ENCODE measurements around the gene DOK7. TPM values are rescaled to one million over a fixed set of nuclear protein-coding genes. Genes with fewer than 3 reads are reported as not detected.

The DOK7 gene
- total RNA-seq, 4 donors from 2014 or later, result 0.53 to 5.7 (median 4.1) TPM; not detected in 1

- Histone ChIP-seq H3K4me3 (no peak overlapping the region), H3K27me3 (peaks cover 0 to 19% of the 10 kb centered on the region in 2 donors), H3K9me3 (no peaks in the 10 kb centered on the region), H3K27ac (no peak overlapping the region), H3K4me1 (peaks cover 0 to 14% (median 7%) of the 10 kb centered on the region in 4 donors), H3K36me3 (no peaks in the 10 kb centered on the region)
- TF ChIP-seq POLR2A (IDR thresholded peaks at IDR 0.05) (no peak), CTCF (IDR thresholded peaks at IDR 0.05) (no peak)
- no peak for DNase-seq
Measured at GRCh38 chr4:3465698-3466671, 2.9 kb downstream of the DOK7 start.

- no peak for TF ChIP-seq POLR2A (IDR thresholded peaks at IDR 0.05)
- TF ChIP-seq CTCF (IDR thresholded peaks at IDR 0.05), result no peak
- Histone ChIP-seq H3K36me3 (no peaks in the 10 kb centered on the region), H3K9me3 (no peaks in the 10 kb centered on the region), H3K4me3 (no peak overlapping the region), H3K27me3 (peaks cover 0 to 19% of the 10 kb centered on the region in 2 donors), H3K4me1 (peaks cover 0 to 14% (median 5%) of the 10 kb centered on the region in 4 donors), H3K27ac (no peak overlapping the region)
- DNase-seq, result no peak
Measured at GRCh38 chr4:3466691-3467600, 3.8 kb downstream of the DOK7 start.

GRCh38 chr4:3467601-3468031 is 4.5 kb downstream of the DOK7 start:
- peaks cover 0 to 13% (median 5%) of the 10 kb centered on the region in 4 donors for H3K4me1 ChIP-seq
- H3K9me3 ChIP-seq, result no peaks in the 10 kb centered on the region
- no peaks in the 10 kb centered on the region for H3K36me3 ChIP-seq
- DNase-seq, result no peak
- no peak overlapping the region for H3K27ac ChIP-seq
- no peak overlapping the region for H3K4me3 ChIP-seq
- peaks cover 0 to 19% of the 10 kb centered on the region in 2 donors for H3K27me3 ChIP-seq
- TF ChIP-seq CTCF (IDR thresholded peaks at IDR 0.05), result no peak
- TF ChIP-seq POLR2A (IDR thresholded peaks at IDR 0.05), result no peak

GRCh38 chr4:3468154-3468553 is 5.0 kb downstream of the DOK7 start:
- H3K4me1 ChIP-seq, result peaks cover 0 to 7% (median 5%) of the 10 kb centered on the region in 4 donors
- H3K9me3 ChIP-seq, result no peaks in the 10 kb centered on the region
- no peak overlapping the region for H3K27ac ChIP-seq
- H3K36me3 ChIP-seq, result no peaks in the 10 kb centered on the region
- no peak for DNase-seq
- peaks cover 0 to 14% of the 10 kb centered on the region in 2 donors for H3K27me3 ChIP-seq
- TF ChIP-seq CTCF (IDR thresholded peaks at IDR 0.05), result no peak
- TF ChIP-seq POLR2A (IDR thresholded peaks at IDR 0.05), result no peak
- H3K4me3 ChIP-seq, result no peak overlapping the region

- H3K36me3 ChIP-seq, result no peaks in the 10 kb centered on the region
- DNase-seq, result no peak
- no peak overlapping the region for H3K4me3 ChIP-seq
- no peak for TF ChIP-seq CTCF (IDR thresholded peaks at IDR 0.05)
- no peak for TF ChIP-seq POLR2A (IDR thresholded peaks at IDR 0.05)
- peaks cover 0 to under 1% (median 0%) of the 10 kb centered on the region in 4 donors for H3K4me1 ChIP-seq
- H3K27me3 ChIP-seq, result peaks cover 0 to 7% of the 10 kb centered on the region in 2 donors
- H3K9me3 ChIP-seq, result no peaks in the 10 kb centered on the region
- H3K27ac ChIP-seq, result no peak overlapping the region
Measured at GRCh38 chr4:3468804-3469203, 5.7 kb downstream of the DOK7 start.

Measured in Peyer's patch (tissue), 4 donors.